Glutamatergic neuron (in vitro differentiated cells): ENCODE data around the gene PAPLN. TPM values are rescaled to one million over a fixed set of nuclear protein-coding genes. Genes with fewer than 3 reads are reported as not detected.
A peak's percentile ranks its signal among the peaks of the same experiment; 100 is the strongest.

Experiments used
- DNase-seq: peaks from one replicate; pipeline ENCODE4 v3.0.0; 2022
- H3K27ac Mint-ChIP-seq: one replicate; pipeline ENCODE4 v1.8.0; 2020; ENCODE audit warnings: mild to moderate bottlenecking, mixed read lengths, inconsistent platforms; ENCODE audit not compliant: unreplicated experiment
- H3K27me3 Mint-ChIP-seq: one replicate; pipeline ENCODE4 v1.8.0; 2020; ENCODE audit warnings: mild to moderate bottlenecking, moderate library complexity, mixed read lengths, inconsistent platforms; ENCODE audit not compliant: unreplicated experiment
- H3K36me3 Mint-ChIP-seq: one replicate; pipeline ENCODE4 v1.8.0; 2020; ENCODE audit warnings: mild to moderate bottlenecking, mixed read lengths, inconsistent platforms; ENCODE audit not compliant: unreplicated experiment
- H3K4me1 Mint-ChIP-seq: one replicate; pipeline ENCODE4 v1.8.0; 2020; ENCODE audit warnings: mild to moderate bottlenecking, low read depth, mixed read lengths, inconsistent platforms; ENCODE audit not compliant: unreplicated experiment
- H3K4me3 Mint-ChIP-seq: one replicate; pipeline ENCODE4 v1.8.0; 2020; ENCODE audit warnings: mild to moderate bottlenecking, mixed read lengths, inconsistent platforms; ENCODE audit not compliant: unreplicated experiment
- H3K9me3 Mint-ChIP-seq: one replicate; pipeline ENCODE4 v1.8.0; 2020; ENCODE audit warnings: mild to moderate bottlenecking, moderate library complexity, mixed read lengths, inconsistent platforms; ENCODE audit not compliant: unreplicated experiment
- total RNA-seq: library from RNA; stranded (reverse); fragmentation: NEBNext Ultra II Directional; extraction: Animal tissue kit (Norgen Biotek cat#: 25700); gene quantifications from one replicate; pipeline ENCODE4 v1.2.1, GENCODE V29; 2021; ENCODE audit not compliant: unreplicated experiment
- TF ChIP-seq, protein P1 (sequence below): fragments of 200-600 bp; sonication (generic); IDR thresholded peaks from one replicate; pipeline ENCODE4 v1.5.0; 2021; ENCODE audit not compliant: partially characterized antibody, unreplicated experiment

PAPLN gene
- total RNA-seq, 1 donor from 2014 or later: 2.8 TPM

DNA sequence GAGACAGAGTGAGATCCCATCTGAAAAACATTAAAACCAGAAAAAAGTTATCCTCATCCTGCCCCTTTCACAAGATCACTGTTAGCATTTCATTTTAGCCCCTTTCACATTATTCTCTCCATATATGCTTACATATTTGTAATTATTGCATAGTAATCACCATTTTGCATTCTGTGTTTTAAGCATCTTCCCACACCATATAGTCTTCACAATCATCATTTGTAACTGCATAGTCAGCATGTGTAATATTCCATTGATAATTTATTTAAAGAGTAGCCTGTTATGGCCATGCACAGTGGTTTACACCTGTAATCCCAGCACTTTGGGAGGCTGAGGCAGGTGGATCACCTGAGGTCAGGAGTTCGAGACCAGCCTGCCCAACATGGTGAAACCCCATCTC is 11.8 kb downstream of the PAPLN start:
- Mint-ChIP-seq H3K4me3 (no peak overlapping the region), H3K9me3 (peaks cover 8% of the 10 kb centered on the region), H3K4me1 (peaks cover 9% of the 10 kb centered on the region), H3K36me3 (no peaks in the 10 kb centered on the region), H3K27ac (no peak overlapping the region), H3K27me3 (peaks cover 3% of the 10 kb centered on the region)
- DNase-seq: no peak
- TF ChIP-seq, protein P1, sequence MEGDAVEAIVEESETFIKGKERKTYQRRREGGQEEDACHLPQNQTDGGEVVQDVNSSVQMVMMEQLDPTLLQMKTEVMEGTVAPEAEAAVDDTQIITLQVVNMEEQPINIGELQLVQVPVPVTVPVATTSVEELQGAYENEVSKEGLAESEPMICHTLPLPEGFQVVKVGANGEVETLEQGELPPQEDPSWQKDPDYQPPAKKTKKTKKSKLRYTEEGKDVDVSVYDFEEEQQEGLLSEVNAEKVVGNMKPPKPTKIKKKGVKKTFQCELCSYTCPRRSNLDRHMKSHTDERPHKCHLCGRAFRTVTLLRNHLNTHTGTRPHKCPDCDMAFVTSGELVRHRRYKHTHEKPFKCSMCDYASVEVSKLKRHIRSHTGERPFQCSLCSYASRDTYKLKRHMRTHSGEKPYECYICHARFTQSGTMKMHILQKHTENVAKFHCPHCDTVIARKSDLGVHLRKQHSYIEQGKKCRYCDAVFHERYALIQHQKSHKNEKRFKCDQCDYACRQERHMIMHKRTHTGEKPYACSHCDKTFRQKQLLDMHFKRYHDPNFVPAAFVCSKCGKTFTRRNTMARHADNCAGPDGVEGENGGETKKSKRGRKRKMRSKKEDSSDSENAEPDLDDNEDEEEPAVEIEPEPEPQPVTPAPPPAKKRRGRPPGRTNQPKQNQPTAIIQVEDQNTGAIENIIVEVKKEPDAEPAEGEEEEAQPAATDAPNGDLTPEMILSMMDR: no peak

DNA sequence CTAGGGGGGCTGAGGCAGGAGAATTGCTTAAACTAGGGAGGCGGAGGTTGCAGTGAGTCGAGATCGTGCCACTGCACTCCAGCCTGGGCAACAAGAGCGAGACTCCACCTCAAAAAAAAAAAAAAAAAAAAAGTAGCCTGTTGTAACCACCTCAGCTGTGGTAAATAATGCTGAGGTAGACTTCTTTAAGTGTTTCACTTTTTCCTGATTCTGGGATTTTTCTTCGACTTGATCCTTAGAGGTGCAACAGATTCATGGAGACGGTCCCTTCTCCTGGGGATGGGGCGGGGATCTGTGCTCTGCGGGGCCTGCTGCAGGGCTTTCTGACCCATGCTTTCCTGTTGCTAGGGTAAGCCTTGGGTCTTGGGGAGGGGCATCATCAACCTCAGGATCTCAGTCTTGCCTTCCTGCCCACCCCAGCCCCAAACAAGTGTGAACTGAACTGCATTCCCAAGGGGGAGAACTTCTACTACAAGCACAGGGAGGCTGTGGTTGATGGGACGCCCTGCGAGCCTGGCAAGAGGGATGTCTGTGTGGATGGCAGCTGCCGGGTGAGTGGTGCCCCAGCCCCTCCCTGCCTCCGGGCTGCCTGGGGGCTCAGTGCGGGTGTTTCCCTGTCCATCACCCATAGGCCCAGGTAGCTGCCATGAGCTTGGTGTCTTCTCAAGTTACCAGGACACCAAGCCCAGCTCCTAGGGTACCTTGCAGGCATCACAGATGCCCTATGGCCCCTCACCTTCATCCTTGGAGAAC is 12.4 kb downstream of the PAPLN start:
- H3K4me1 Mint-ChIP-seq: peaks cover 9% of the 10 kb centered on the region
- peaks cover 3% of the 10 kb centered on the region for H3K27me3 Mint-ChIP-seq
- no peaks in the 10 kb centered on the region for H3K36me3 Mint-ChIP-seq
- no peak overlapping the region for H3K27ac Mint-ChIP-seq
- H3K4me3 Mint-ChIP-seq: no peak overlapping the region
- no peak for DNase-seq
- TF ChIP-seq, protein P1: no peak
- peaks cover 8% of the 10 kb centered on the region for H3K9me3 Mint-ChIP-seq

DNA sequence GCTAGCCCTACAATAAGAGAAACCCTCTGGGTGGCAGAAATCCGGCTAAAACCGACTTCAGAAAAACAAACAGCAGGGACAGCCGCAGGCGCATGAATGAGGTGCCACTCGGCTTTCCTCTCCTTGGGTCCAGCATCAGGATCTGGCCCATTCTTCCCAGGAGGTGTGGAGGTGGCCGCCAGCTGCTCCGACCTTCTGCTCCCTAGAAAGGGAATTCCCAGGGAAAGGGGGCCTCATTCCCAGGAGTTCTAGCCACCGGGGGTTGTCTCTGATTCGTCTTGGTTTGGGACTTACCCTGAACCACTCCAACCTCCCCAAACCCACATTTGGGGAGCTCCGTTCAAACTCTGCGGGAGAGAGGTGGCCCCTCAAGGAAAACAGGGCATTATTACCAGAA is 13.0 kb downstream of the PAPLN start:
- H3K9me3 Mint-ChIP-seq: peaks cover 8% of the 10 kb centered on the region
- no peak overlapping the region for H3K27ac Mint-ChIP-seq
- peaks cover 3% of the 10 kb centered on the region for H3K27me3 Mint-ChIP-seq
- DNase-seq: no peak
- TF ChIP-seq, protein P1: no peak
- H3K4me1 Mint-ChIP-seq: peaks cover 9% of the 10 kb centered on the region
- no peaks in the 10 kb centered on the region for H3K36me3 Mint-ChIP-seq
- H3K4me3 Mint-ChIP-seq: no peak overlapping the region

DNA sequence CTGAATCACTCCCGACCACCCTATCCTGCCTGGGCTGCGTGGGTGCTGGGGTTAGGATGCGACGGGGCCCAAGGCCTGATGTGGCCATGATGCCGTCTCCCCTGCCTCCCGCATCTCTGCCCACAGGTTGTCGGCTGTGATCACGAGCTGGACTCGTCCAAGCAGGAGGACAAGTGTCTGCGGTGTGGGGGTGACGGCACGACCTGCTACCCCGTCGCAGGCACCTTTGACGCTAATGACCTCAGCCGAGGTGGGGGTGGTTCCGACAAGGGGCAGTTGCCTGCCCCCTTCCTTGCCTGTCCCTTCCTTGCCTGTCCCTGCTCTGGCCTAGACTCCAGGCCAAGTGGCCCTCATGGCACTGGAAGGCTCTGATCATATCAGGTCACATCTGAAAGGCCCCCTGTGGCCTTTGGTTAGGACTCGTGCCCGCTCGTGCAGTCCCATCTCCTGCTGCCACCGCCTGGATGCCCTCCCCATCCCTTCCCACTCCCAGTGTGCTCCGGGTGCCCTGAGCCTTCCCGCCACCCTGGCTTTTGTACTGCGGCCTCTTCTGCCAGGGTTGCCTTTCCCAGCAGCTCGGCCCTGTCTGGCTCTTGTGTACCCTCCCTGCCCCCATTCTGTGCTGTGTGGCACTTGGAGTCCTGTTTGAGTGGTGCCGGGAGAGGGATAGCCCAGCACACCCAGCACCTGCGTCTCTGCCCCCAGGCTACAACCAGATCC is 13.6 kb downstream of the PAPLN start:
- H3K27me3 Mint-ChIP-seq: peaks cover 3% of the 10 kb centered on the region
- peaks cover 8% of the 10 kb centered on the region for H3K9me3 Mint-ChIP-seq
- TF ChIP-seq, protein P1: no peak
- DNase-seq: peak; percentile 25
- no peak overlapping the region for H3K27ac Mint-ChIP-seq
- peaks cover 9% of the 10 kb centered on the region for H3K4me1 Mint-ChIP-seq
- no peaks in the 10 kb centered on the region for H3K36me3 Mint-ChIP-seq
- no peak overlapping the region for H3K4me3 Mint-ChIP-seq
